ENCODE data around the gene GJA4.

Gene GJA4

DNA sequence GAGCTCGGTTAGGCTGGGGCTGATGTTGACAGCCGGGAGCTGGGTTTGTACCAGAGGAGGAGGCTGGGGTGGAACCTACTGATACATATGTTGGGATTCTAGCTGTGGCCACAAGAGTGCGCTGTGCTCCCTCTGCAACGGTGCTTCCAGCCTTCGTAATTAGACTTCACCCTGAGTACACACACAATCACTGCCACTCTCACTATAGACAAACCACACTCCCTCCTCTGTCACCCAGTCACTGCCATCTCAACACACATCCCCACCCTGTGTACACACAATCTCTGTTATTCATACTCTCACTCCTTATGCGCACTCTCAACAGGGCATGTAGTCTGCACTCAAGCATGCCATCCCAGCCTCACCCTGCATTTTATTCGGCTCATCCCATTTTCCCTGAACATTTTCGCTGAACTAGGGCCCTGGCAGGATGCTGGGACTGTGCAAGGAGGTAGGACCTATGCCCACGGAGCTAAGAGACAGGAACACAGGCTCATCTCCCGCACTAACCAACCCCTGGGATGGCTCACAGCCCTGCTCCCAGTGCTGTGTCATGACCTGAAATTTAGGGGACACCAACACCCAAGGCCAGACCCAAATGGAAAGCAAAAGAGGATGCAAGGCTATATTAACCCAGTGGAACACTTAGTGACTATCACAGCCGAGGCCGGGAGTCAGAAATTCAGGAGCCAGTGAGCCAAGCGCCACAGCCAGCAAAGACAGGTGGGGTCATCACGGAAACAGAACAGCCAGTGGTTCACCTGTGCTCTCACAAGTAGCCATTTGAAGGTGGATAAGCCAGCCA lies 6.1 kb upstream of the GJA4 start:
- TF ChIP-seq SPI1 (IDR thresholded peaks at IDR 0.05; ENCODE audit: low read depth, low read length) (no peak), POLR2A (IDR thresholded peaks at IDR 0.05; ENCODE audit: low read depth, low read length) (no peak), TAF1 (IDR thresholded peaks at IDR 0.05; ENCODE audit: low read depth, low read length) (no peak), POLR2AphosphoS5 (IDR thresholded peaks at IDR 0.05; ENCODE audit: low read depth, low read length) (no peak), PAX5 (IDR thresholded peaks at IDR 0.05; ENCODE audit: insufficient read depth, low read length, severe bottlenecking) (no peak), POU2F2 (IDR thresholded peaks at IDR 0.05; ENCODE audit: low read depth, low read length) (no peak)
- DNase-seq (ENCODE audit: insufficient read length, low spot score) (peak; percentile 71), FAIRE-seq (peak; percentile 96)

DNA sequence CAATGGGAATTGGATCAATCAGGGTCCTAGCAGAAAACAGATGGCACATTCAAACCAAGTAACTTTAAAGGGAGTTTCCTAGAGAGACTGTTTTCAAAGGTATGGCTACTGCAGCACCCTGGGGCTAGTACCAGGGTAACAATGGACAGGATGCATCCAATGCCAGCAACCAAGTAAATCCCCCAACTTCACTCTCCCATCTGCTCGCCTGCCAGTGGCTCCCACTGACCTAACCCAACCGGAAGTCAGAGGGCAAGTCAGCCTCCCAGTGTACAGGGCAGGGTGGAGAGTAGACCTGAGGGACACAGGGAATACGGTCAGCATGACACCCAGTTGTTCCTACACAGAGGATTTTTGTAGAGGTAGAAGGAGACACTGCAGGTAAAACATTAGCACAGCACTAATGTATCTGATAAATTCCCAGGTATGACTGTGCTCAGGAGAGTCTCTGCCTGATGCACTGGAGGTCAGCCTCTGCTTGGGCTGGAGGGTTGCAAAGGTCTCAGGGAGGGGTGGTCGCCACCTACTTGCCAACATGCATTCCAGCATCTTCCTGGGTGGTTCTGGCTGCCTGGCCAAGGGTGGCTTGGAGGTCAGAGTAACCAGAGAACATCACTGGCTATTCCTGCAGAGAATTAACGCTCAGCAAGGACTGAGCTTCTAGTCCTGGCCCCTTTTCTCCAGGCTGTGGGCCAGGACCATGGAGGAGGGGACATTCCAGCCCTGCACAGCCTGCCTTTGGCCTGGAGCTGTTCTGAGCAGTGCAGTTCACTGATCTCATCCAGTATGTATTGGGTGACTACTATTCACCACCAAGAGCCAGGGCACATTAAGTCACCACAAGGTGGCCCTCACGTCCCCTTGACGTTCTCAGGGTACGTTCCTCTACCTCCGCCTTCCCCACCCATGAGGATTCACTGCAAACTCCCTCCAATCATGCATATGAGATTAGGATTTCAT lies 5.1 kb upstream of the GJA4 start:
- DNase-seq (ENCODE audit: insufficient read length, low spot score) (no peak), FAIRE-seq (peak; percentile 57)
- no peak for TF ChIP-seq SPI1 (IDR thresholded peaks at IDR 0.05; ENCODE audit: low read depth, low read length)
- TF ChIP-seq PAX5 (IDR thresholded peaks at IDR 0.05; ENCODE audit: insufficient read depth, low read length, severe bottlenecking): no peak
- TF ChIP-seq POLR2A (IDR thresholded peaks at IDR 0.05; ENCODE audit: low read depth, low read length): no peak
- TF ChIP-seq POLR2AphosphoS5 (IDR thresholded peaks at IDR 0.05; ENCODE audit: low read depth, low read length): no peak

DNA sequence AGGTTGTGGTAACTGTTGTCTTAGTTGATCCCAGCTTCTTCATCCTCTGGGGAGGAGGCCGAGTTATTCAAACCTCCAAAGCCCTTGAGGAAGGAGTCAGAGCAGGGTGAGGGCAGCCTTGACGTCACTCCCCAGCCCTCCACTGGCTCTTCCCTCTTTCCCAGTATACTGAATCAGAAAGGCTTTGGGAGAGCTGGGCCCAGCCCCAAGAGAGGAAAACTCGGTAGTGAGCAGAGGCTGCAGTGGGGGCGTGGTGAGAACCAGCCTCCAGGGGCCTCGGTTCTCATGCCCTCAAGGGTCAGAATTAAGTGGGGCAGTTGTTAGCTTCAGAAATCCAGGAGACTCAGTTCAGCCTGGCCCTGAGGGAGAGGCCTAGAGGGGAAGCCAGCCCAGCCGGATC lies 1.8 kb upstream of the GJA4 start:
- TF ChIP-seq PAX5 (IDR thresholded peaks at IDR 0.05; ENCODE audit: insufficient read depth, low read length, severe bottlenecking) (no peak), TAF1 (IDR thresholded peaks at IDR 0.05; ENCODE audit: low read depth, low read length) (no peak), POU2F2 (IDR thresholded peaks at IDR 0.05; ENCODE audit: low read depth, low read length) (no peak), POLR2A (IDR thresholded peaks at IDR 0.05; ENCODE audit: low read depth, low read length) (no peak), POLR2AphosphoS5 (IDR thresholded peaks at IDR 0.05; ENCODE audit: low read depth, low read length) (no peak), SPI1 (IDR thresholded peaks at IDR 0.05; ENCODE audit: low read depth, low read length) (no peak)
- DNase-seq (ENCODE audit: insufficient read length, low spot score) (no peak), FAIRE-seq (no peak)

DNA sequence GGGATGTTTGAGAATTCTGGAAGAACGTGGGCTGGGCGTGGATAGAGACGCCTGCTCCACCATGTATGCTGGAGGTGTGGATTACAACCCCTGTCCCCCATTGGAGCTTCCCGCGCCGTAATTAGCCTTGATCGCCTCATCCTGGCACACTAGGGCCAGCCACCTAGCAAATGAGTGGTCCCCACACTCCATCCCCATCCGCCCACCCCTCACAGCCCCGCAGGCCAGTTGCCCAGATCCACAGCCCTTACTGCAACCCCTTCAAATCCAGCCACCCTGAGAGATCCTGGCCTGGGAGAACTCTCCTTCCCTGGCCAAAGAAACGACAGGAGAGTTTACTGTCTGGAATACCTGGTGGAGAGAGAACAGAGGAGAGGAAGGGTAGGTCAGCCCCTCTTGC lies 375 bp upstream of the GJA4 start:
- DNase-seq (ENCODE audit: insufficient read length, low spot score): no peak
- FAIRE-seq: no peak
- TF ChIP-seq TAF1 (IDR thresholded peaks at IDR 0.05; ENCODE audit: low read depth, low read length) (no peak), POU2F2 (IDR thresholded peaks at IDR 0.05; ENCODE audit: low read depth, low read length) (no peak), POLR2AphosphoS5 (IDR thresholded peaks at IDR 0.05; ENCODE audit: low read depth, low read length) (no peak), SPI1 (IDR thresholded peaks at IDR 0.05; ENCODE audit: low read depth, low read length) (no peak)

DNA sequence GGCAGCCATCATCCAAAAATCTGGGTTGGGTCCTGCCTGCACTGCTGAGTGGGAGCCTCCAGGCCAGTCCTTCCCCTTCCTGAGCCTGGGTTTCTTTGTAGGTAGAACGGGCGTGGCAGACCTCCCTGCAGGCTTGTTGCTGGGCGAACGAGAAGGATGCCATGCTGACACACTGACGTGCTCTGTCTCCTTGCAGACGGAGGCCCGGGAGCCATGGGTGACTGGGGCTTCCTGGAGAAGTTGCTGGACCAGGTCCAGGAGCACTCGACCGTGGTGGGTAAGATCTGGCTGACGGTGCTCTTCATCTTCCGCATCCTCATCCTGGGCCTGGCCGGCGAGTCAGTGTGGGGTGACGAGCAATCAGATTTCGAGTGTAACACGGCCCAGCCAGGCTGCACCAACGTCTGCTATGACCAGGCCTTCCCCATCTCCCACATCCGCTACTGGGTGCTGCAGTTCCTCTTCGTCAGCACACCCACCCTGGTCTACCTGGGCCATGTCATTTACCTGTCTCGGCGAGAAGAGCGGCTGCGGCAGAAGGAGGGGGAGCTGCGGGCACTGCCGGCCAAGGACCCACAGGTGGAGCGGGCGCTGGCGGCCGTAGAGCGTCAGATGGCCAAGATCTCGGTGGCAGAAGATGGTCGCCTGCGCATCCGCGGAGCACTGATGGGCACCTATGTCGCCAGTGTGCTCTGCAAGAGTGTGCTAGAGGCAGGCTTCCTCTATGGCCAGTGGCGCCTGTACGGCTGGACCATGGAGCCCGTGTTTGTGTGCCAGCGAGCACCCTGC lies 1.4 kb downstream of the GJA4 start:
- FAIRE-seq: no peak
- TF ChIP-seq TAF1 (IDR thresholded peaks at IDR 0.05; ENCODE audit: low read depth, low read length) (no peak), POU2F2 (IDR thresholded peaks at IDR 0.05; ENCODE audit: low read depth, low read length) (no peak), PAX5 (IDR thresholded peaks at IDR 0.05; ENCODE audit: insufficient read depth, low read length, severe bottlenecking) (no peak), POLR2AphosphoS5 (IDR thresholded peaks at IDR 0.05; ENCODE audit: low read depth, low read length) (no peak), SPI1 (IDR thresholded peaks at IDR 0.05; ENCODE audit: low read depth, low read length) (no peak), POLR2A (IDR thresholded peaks at IDR 0.05; ENCODE audit: low read depth, low read length) (no peak)
- DNase-seq (ENCODE audit: insufficient read length, low spot score): no peak

DNA sequence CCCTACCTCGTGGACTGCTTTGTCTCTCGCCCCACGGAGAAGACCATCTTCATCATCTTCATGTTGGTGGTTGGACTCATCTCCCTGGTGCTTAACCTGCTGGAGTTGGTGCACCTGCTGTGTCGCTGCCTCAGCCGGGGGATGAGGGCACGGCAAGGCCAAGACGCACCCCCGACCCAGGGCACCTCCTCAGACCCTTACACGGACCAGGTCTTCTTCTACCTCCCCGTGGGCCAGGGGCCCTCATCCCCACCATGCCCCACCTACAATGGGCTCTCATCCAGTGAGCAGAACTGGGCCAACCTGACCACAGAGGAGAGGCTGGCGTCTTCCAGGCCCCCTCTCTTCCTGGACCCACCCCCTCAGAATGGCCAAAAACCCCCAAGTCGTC lies 2.0 kb downstream of the GJA4 start:
- FAIRE-seq (no peak), DNase-seq (ENCODE audit: insufficient read length, low spot score) (no peak)
- TF ChIP-seq PAX5 (IDR thresholded peaks at IDR 0.05; ENCODE audit: insufficient read depth, low read length, severe bottlenecking) (no peak), SPI1 (IDR thresholded peaks at IDR 0.05; ENCODE audit: low read depth, low read length) (no peak), POLR2AphosphoS5 (IDR thresholded peaks at IDR 0.05; ENCODE audit: low read depth, low read length) (no peak), TAF1 (IDR thresholded peaks at IDR 0.05; ENCODE audit: low read depth, low read length) (no peak)

DNA sequence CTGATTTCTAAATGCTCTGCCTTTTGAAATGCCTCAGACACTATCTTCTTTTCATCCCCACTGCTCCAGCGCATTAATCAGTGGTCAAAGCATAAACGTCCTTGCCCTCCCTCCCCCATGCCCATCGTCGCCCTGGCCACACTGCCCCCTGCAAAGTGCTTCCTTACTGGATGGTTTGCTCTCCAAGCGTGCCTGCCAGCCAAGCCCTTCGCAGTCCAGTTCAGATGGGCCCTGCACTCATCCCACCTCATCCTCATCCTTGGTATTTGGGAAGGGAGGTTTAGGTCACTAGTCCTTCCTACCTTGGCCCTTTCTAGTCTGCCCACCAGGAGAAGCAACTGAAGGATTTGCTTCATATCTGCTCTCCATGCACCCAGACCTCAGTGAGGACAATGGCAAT lies 3.1 kb downstream of the GJA4 start:
- DNase-seq (ENCODE audit: insufficient read length, low spot score): no peak

DNA sequence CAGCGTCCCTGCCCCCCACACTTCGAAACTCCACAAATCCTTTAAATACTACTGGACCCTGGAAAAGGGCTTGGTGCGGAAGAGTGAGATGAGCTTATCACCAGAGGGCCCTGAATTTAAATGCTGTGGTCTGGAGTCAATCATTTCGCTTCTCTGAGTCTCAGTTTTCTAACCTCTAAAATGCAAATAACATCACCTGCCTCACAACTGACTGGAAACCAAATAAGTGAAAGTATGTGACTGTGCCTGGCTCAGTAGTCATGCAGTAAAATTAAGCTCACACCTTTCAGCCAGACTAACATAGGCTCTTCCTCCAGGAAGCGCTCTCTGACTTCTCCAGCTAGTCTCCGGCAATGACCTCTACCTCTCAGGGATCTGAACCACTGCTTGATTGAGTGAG lies 4.2 kb downstream of the GJA4 start:
- FAIRE-seq: no peak
- TF ChIP-seq TAF1 (IDR thresholded peaks at IDR 0.05; ENCODE audit: low read depth, low read length): no peak
- no peak for DNase-seq (ENCODE audit: insufficient read length, low spot score)

More for the DNA sequence above, 3.1 kb downstream of the GJA4 start:
- no peak for FAIRE-seq
- TF ChIP-seq TAF1 (IDR thresholded peaks at IDR 0.05; ENCODE audit: low read depth, low read length): no peak

DNA sequence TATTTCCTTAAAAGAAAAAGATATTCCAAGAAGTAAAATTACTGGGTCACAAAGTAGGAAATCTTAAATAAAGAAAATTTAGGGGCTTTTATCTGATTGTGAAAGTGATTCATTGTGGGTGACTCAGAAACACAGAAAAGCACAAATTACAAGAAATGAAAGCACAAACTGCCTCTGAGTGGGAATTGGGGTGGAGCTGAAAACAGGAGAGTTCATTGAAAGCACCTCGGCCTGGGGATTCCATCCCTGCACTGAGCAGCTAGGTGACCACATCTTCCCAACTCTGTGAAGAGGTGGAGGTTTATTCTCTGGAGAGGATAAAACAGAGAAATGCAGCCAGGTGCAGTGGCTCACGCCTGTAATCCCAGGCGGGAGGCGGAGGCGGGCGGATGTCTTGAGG lies 7.4 kb downstream of the GJA4 start:
- TF ChIP-seq POLR2A (IDR thresholded peaks at IDR 0.05; ENCODE audit: low read depth, low read length): no peak
- no peak for TF ChIP-seq PAX5 (IDR thresholded peaks at IDR 0.05; ENCODE audit: insufficient read depth, low read length, severe bottlenecking)
- no peak for TF ChIP-seq POLR2AphosphoS5 (IDR thresholded peaks at IDR 0.05; ENCODE audit: low read depth, low read length)
- TF ChIP-seq POU2F2 (IDR thresholded peaks at IDR 0.05; ENCODE audit: low read depth, low read length): no peak
- TF ChIP-seq TAF1 (IDR thresholded peaks at IDR 0.05; ENCODE audit: low read depth, low read length): no peak
- no peak for TF ChIP-seq SPI1 (IDR thresholded peaks at IDR 0.05; ENCODE audit: low read depth, low read length)
- DNase-seq (ENCODE audit: insufficient read length, low spot score): no peak
- FAIRE-seq: no peak
